GM11168 (cell line): ENCODE measurements around the gene SLC4A9.

Experiments used
- in situ Hi-C: fragments of 300-500 bp; cut with MboI; formaldehyde crosslinking; loops from one replicate; pipeline ENCODE4 v1.12.0; 2022; ENCODE audit warnings: low sequenced_read_pairs; ENCODE audit not compliant: unreplicated experiment

Gene SLC4A9

GRCh38 chr5:140360101-140360500 lies at the start of gene SLC4A9:
Gene SLC4A9, plus strand, starts transcription at chr5:140360194. Its CDS starts 43 bp downstream, at chr5:140360237.
- in situ Hi-C loops: loop anchor here (10.0 kb wide), 1 partner anchor 355 kb away; no protein-coding TSS in a partner anchor

GRCh38 chr5:140310434-140310833 lies 49.6 kb upstream of the SLC4A9 start:
- in situ Hi-C loops: no loop called here

GRCh38 chr5:140311011-140311467 lies 49.0 kb upstream of the SLC4A9 start:
- in situ Hi-C loops: no loop called here

- in situ Hi-C loops: no loop called here
These were observed 47.8 kb upstream of the SLC4A9 start for GRCh38 chr5:140312067-140312790.

- in situ Hi-C loops: no loop called here
These were observed 47.2 kb upstream of the SLC4A9 start for GRCh38 chr5:140312791-140313189.

GRCh38 chr5:140317859-140318258 lies 42.1 kb upstream of the SLC4A9 start:
- in situ Hi-C loops: no loop called here

- in situ Hi-C loops: no loop called here
These were observed 41.2 kb upstream of the SLC4A9 start for GRCh38 chr5:140318792-140319191.

- in situ Hi-C loops: no loop called here
These were observed 40.2 kb upstream of the SLC4A9 start for GRCh38 chr5:140319833-140320232.

GRCh38 chr5:140321796-140322195 lies 38.2 kb upstream of the SLC4A9 start:
- in situ Hi-C loops: no loop called here

- in situ Hi-C loops: no loop called here
These were observed 37.0 kb upstream of the SLC4A9 start for GRCh38 chr5:140322751-140323731.

GRCh38 chr5:140324041-140324600 lies 35.9 kb upstream of the SLC4A9 start:
- in situ Hi-C loops: no loop called here

GRCh38 chr5:140324617-140325241 lies 35.3 kb upstream of the SLC4A9 start:
- in situ Hi-C loops: no loop called here

GRCh38 chr5:140325486-140325885 lies 34.5 kb upstream of the SLC4A9 start:
- in situ Hi-C loops: no loop called here

GRCh38 chr5:140327589-140327988 lies 32.4 kb upstream of the SLC4A9 start:
- in situ Hi-C loops: no loop called here

GRCh38 chr5:140328036-140328764 lies 31.8 kb upstream of the SLC4A9 start:
- in situ Hi-C loops: no loop called here

- in situ Hi-C loops: no loop called here
These were observed 30.1 kb upstream of the SLC4A9 start for GRCh38 chr5:140329739-140330481.

- in situ Hi-C loops: no loop called here
These were observed 28.4 kb upstream of the SLC4A9 start for GRCh38 chr5:140331638-140332037.

GRCh38 chr5:140336388-140336787 lies 23.6 kb upstream of the SLC4A9 start:
- in situ Hi-C loops: no loop called here

- in situ Hi-C loops: no loop called here
These were observed 22.1 kb upstream of the SLC4A9 start for GRCh38 chr5:140337880-140338279.
